GM12873 (cell line): ENCODE data around the gene NGDN.
A peak's percentile ranks its signal among the peaks of the same experiment; 100 is the strongest.

ENCODE experiments used
- TF ChIP-seq, protein P1 (sequence below): IDR thresholded peaks from 2 replicates; pipeline ENCODE4 v1.5.1; 2012; ENCODE audit warnings: low read depth, mild to moderate bottlenecking, moderate library complexity, low read length, control low read depth; ENCODE audit not compliant: insufficient read depth; ENCODE audit errors: missing control alignments

The NGDN gene, protein sequence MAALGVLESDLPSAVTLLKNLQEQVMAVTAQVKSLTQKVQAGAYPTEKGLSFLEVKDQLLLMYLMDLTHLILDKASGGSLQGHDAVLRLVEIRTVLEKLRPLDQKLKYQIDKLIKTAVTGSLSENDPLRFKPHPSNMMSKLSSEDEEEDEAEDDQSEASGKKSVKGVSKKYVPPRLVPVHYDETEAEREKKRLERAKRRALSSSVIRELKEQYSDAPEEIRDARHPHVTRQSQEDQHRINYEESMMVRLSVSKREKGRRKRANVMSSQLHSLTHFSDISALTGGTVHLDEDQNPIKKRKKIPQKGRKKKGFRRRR

DNA sequence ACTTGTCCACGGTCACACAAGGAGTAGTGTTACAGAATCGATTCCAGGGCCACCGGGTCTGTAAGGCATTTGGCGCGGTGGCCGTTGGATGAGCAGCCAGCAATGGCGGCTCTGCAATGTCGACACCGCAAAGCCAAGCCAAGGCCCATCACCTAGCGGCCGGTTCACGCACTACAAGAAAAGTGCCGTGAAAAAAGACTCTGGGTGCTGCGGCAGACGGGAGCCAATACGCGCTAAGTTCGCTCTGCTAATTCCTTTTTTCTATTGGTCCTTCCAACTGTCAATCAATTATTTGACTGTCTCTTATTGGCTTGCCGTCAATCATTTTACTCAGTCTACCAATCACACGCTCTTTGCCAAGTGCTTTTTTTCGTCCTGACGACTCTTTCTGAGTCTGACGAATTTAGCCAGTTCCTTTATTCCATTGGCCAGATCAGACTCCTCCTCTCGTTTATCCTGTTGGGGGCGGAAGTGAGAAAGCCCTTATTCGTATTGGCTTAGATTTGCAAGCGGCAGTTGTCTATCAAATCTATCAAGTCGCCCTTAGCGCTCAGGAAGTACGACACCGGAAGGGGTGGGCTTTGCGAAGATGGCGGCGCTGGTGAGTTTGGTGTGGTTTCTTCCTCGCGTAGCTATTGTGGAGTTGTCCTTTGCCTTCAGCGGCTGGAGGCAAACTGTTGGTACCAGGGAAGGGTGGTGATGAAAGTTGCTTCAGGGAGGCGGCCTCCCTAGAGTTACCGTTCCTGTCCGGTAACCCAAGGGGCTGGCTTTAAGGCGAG is at the start of gene NGDN:
Gene NGDN, plus strand, starts transcription at position 577 of the 779 bp plus-strand sequence. Its CDS starts 13 bp downstream, at position 590.
- TF ChIP-seq, protein P1, sequence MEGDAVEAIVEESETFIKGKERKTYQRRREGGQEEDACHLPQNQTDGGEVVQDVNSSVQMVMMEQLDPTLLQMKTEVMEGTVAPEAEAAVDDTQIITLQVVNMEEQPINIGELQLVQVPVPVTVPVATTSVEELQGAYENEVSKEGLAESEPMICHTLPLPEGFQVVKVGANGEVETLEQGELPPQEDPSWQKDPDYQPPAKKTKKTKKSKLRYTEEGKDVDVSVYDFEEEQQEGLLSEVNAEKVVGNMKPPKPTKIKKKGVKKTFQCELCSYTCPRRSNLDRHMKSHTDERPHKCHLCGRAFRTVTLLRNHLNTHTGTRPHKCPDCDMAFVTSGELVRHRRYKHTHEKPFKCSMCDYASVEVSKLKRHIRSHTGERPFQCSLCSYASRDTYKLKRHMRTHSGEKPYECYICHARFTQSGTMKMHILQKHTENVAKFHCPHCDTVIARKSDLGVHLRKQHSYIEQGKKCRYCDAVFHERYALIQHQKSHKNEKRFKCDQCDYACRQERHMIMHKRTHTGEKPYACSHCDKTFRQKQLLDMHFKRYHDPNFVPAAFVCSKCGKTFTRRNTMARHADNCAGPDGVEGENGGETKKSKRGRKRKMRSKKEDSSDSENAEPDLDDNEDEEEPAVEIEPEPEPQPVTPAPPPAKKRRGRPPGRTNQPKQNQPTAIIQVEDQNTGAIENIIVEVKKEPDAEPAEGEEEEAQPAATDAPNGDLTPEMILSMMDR = peak; percentile 83

DNA sequence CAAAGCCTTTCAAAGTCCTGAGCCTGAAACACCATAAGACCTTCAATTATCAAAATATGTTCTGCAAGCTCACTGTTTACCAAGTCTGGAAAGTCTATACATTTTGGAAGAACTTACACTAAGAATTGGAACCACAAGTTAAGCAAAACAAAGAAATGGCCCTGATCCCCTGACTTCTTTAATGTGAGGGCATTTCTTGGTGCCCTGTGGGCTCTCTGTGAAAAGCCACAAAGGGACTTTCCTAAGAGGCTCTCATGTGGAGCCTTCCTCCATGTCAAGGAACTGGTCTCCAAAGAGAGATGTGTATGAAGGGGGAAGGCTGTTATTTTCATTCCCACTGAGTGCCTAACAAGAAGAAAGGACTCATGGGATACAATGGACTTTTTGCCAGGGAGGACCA is 47.9 kb upstream of the NGDN start:
- TF ChIP-seq, protein P1 = no peak

DNA sequence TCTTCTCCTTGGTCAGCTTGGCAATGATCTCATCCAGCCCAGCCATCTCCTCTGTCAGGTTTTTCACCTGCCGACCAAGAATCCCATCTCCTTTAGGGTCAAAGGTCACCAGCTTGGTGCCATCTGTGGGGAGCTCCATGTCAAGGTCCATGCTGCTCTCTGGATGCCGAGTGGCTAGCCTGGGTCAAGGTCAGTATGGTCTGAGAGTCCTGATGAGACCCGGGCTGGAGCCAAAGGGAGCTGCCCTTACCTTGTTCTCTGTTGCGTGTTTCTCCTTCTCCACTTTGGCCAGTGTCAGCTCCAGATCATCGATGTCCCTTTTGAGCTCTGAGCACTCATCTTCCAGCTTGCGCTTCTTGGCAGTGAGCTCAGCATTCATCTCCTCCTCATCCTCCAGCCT is 45.8 kb upstream of the NGDN start:
- TF ChIP-seq, protein P1 = no peak

DNA sequence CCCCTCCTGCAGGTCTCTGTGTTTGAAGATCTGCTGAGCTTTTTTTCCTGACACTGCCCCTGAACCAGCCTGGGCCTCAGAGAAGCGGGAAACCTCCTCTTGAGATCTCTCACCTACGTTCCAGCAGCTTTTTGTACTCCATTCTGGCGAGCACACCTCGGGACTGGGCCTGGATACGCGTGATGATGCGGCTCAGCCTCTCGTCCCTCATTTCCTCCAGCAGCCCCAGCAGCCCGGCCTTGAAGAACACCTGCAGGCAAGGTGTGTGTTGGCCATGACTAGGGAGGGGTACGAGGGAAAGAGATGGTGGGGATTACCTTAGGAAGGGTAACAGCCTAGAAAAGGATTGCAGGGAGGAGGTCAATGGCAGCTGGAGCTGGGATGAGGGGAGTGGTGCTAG is 44.3 kb upstream of the NGDN start:
- TF ChIP-seq, protein P1 = no peak

DNA sequence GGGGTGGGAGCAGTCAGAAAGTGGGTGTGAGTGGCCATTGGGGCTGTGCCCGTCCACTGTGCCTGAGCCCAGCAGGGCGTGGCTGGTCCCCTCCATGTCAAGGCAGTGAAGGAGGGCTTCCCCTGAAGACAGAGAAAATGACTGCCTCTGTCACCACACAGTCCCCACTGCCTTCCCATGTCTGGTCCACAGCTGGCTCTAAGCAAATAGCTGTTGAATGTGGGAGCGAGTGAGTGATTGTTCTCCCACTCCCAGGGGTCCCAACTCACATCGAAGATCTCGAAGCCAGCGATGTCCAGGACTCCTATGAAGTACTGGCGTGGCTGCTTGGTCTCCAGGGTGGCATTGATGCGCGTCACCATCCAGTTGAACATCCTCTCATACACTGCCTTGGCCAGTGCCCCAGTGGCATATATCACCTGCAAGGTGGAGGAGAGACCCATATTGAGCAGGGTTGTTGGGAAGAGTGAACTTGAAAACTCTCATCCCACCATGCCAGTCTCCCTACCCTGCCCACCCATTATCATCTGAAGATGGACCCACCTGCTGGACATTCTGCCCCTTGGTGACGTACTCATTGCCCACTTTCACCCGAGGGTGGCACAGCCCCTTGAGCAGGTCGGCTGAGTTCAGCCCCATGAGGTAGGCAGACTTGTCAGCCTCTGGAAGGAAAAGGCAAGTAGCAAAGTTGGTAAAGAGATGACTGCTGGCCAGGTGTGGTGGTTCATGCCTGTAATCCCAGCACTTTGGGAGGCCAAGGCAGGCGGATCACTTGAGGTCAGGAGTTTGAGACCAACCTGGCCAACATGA is 40.6 kb upstream of the NGDN start:
- TF ChIP-seq, protein P1 = no peak

DNA sequence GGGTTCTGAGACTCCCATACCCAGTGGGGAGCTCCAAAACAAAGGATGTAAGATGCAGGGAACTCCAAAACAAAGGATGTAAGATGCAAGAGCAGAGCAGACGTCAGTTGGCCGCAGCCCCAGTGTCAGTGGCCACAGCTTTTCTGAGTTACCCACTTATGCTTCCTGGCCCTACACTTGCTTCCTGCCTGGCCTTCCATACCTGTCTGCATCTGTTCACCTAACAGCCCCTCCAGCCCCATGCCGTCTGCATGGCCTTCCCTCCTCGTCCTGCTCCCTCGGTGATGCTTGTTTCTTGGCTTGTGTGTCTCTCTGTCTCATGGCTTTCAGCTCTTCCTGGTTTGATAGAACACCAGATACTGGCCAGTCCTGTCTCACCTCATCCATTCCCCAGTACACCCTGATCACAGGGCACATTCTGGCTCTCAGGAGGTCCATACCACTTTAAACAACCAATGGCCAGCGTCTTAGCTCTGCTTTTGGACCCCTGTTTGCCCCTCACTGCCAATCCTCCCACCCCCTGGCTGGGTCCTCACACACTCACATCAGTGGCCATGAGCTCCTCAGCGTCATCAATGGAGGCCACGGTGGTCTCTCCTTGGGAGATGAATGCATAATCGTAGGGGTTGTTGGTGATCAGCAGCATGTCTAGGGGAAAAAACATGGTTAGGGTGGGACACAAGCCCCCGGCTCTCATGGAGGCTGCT is 39.3 kb upstream of the NGDN start:
- TF ChIP-seq, protein P1 = no peak
